ENCODE data around the gene FKBP10.

DNA sequence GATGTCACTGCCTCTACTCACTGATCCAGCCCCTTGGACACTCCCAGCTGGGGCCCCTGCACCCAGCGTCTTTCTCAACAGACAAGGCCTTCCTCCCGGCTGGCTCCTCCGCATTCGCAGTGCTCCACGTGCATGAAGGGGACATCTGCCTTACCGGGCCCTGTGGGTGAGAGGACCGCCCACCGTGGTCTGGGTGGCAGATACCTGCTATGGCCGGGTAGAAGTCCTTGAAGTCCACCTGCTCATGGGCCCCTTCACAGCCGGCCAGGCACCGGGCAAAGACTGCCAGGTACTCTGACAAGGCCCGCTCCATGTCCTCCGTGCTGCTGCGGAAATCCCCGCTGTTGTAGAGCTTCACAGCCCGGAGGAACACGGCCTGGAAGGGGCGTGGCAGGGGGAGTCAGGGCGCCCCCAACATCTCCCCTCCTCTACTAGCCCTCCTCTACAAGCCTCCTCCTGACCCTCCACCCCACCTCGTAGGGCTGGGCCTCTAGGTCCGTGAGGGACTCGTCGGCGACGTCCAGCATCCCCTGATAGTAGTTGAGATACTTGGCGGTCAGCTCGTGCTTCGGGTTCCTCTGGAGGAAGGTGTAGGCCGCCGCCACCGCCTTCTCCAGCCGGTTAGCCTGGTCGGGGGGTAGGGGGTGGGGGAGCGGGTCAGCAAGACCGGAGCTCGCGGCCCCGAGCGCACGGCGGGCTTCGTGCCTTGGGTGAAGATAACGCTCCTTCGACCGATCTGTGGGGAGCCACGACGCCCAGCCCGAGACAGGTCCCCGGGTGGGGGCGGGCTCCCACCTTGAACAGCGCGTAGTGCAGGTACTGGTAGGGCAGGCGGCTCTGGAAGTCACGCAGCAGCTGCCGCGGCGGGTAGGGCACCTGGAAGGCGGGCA is 1.9 kb upstream of the FKBP10 start:
- TF ChIP-seq POLR2A (IDR thresholded peaks at IDR 0.05), result no peak
- TF ChIP-seq, protein P1, sequence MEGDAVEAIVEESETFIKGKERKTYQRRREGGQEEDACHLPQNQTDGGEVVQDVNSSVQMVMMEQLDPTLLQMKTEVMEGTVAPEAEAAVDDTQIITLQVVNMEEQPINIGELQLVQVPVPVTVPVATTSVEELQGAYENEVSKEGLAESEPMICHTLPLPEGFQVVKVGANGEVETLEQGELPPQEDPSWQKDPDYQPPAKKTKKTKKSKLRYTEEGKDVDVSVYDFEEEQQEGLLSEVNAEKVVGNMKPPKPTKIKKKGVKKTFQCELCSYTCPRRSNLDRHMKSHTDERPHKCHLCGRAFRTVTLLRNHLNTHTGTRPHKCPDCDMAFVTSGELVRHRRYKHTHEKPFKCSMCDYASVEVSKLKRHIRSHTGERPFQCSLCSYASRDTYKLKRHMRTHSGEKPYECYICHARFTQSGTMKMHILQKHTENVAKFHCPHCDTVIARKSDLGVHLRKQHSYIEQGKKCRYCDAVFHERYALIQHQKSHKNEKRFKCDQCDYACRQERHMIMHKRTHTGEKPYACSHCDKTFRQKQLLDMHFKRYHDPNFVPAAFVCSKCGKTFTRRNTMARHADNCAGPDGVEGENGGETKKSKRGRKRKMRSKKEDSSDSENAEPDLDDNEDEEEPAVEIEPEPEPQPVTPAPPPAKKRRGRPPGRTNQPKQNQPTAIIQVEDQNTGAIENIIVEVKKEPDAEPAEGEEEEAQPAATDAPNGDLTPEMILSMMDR (IDR thresholded peaks at IDR 0.05), result no peak

Measured in heart left ventricle (tissue), 13 donors.